Ovary (tissue), 3 donors: ENCODE measurements around the gene ST8SIA2.

Experiments
- EP300 ChIP-seq: sonication (generic); formaldehyde crosslinking; IDR thresholded peaks from one replicate; pipeline ENCODE4 v1.6.1; 2017; ENCODE audit warnings: antibody characterized with exemption
- POLR2A ChIP-seq: fragments of 450-650 bp; IDR thresholded peaks from one replicate; pipeline ENCODE4 v1.6.1; 2017; ENCODE audit warnings: antibody characterized with exemption, mild to moderate bottlenecking, moderate library complexity
- TF ChIP-seq, protein P1 (sequence below), 3 donors: fragments of 450-650 bp in 2 of 3; fragments of 200-600 bp in 1 of 3; IDR thresholded peaks; one replicate each; pipeline versions ENCODE4 v1.5.1 to v1.8.0; 2016 to 2022; ENCODE audit warnings: antibody characterized with exemption in 3 of 3, mild to moderate bottlenecking in 1 of 3
- donor health status: DM: no; HTN: no; CAD: no.

DNA sequence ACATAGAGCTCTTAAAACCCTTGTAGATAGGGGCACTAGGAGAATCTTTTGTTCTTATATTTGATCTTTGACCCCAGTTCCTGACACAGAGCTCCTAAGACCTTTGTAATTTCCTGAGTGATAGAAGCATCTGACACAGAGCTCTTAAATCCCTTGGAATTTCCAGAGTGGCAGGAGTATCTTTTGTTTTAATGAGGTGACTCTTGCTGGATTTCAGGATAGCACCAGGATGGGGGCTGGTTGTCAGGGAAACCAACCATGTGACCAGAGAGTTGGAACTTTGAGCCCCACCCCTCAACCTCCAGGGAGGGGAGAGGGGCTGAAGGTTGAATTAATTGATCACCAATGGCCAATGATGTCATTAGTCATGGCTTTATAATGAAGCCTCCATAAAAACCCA, 47.6 kb upstream of the ST8SIA2 start:
- TF ChIP-seq, protein P1, sequence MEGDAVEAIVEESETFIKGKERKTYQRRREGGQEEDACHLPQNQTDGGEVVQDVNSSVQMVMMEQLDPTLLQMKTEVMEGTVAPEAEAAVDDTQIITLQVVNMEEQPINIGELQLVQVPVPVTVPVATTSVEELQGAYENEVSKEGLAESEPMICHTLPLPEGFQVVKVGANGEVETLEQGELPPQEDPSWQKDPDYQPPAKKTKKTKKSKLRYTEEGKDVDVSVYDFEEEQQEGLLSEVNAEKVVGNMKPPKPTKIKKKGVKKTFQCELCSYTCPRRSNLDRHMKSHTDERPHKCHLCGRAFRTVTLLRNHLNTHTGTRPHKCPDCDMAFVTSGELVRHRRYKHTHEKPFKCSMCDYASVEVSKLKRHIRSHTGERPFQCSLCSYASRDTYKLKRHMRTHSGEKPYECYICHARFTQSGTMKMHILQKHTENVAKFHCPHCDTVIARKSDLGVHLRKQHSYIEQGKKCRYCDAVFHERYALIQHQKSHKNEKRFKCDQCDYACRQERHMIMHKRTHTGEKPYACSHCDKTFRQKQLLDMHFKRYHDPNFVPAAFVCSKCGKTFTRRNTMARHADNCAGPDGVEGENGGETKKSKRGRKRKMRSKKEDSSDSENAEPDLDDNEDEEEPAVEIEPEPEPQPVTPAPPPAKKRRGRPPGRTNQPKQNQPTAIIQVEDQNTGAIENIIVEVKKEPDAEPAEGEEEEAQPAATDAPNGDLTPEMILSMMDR (IDR thresholded peaks at IDR 0.05) = no peak
- TF ChIP-seq POLR2A (no peak), EP300 (no peak)
